ENCODE measurements around the gene ZNF221. TPM values are rescaled to one million over a fixed set of nuclear protein-coding genes. Genes with fewer than 3 reads are reported as not detected.

ZNF221 gene
- total and polyA plus RNA-seq, 10 of the 15 experiments (the other 5 are each of a cell fraction or from before 2014, with no cell fraction given): 0.15 to 1.7 (median 0.45) TPM; not detected in 1

GRCh38 chr19:43957891-43958290, 6.9 kb downstream of the ZNF221 start (continued):
- no peak for TF ChIP-seq ZBTB11 (CRISPR knock-in tag; IDR thresholded peaks at IDR 0.05)
- TF ChIP-seq MLLT1 (IDR thresholded peaks at IDR 0.05): no peak
- TF ChIP-seq HDAC6 (IDR thresholded peaks at IDR 0.05; ENCODE audit: unreplicated experiment): no peak
- no peak for TF ChIP-seq GABPA (IDR thresholded peaks at IDR 0.05; ENCODE audit: low read depth)
- TF ChIP-seq IRF5 (IDR thresholded peaks at IDR 0.05; ENCODE audit: borderline replicate concordance): no peak
- TF ChIP-seq HDAC2 (IDR thresholded peaks at IDR 0.05): no peak
- TF ChIP-seq SKIL (IDR thresholded peaks at IDR 0.05; ENCODE audit: low read depth, poor library complexity, severe bottlenecking): no peak

Data from GM12878 (cell line).